A549 (cell line): ENCODE results near the gene PDE8B. TPM values are rescaled to one million over a fixed set of nuclear protein-coding genes. Genes with fewer than 3 reads are reported as not detected.

Source experiments
- ATAC-seq, 2 experiments: fragments of 200-7000 bp in 1 of 2; fragments of >200 bp in 1 of 2; cut with Nextera tagmentation in 1 of 2; cut with Tn5 transposase in 1 of 2; 3 replicates each; pipeline versions ENCODE4 v1.8.0 to v1.9.1; 2018 to 2020; ENCODE audit warnings: mild to moderate bottlenecking in 1 of 2, moderate library complexity in 1 of 2
- CTCF ChIA-PET: fragments of 300-600 bp; sonication (Branson Sonifier 250); formaldehyde crosslinking; extraction: SDS; loops from one replicate; lab custom pipeline; 2021; ENCODE audit warnings: antibody characterized with exemption, inconsistent platforms; lab: Yijun Ruan, JAX
- POLR2A ChIA-PET: fragments of 350-600 bp; formaldehyde crosslinking; extraction: SDS; loops from one replicate; lab custom pipeline; 2021; ENCODE audit warnings: antibody characterized with exemption, inconsistent platforms; lab: Yijun Ruan, JAX
- DNase-seq, 2 experiments: peaks; one replicate each; pipeline versions ENCODE4 v3.0.0 to v3.0.0-alpha.2; 2011 to 2016; ENCODE audit warnings: low read depth in 1 of 2, low spot score in 1 of 2
- FAIRE-seq: peaks from 2 replicates; lab custom pipeline; 2011; peaks lifted over from hg19 to GRCh38; lab: Jason Lieb, UNC
- H3K27ac ChIP-seq, 2 experiments: fragments of >200 bp; sonication (Bioruptor Twin); formaldehyde crosslinking; 3 replicates each; pipeline ENCODE4 v1.5.1; 2016 to 2017
- H3K4me1 ChIP-seq: fragments of >200 bp; sonication (Bioruptor Twin); formaldehyde crosslinking; 3 replicates; pipeline ENCODE4 v1.6.1; 2016
- H3K4me2 ChIP-seq: fragments of >200 bp; sonication (Bioruptor Twin); formaldehyde crosslinking; 3 replicates; pipeline ENCODE4 v1.6.1; 2016
- H3K4me3 ChIP-seq: fragments of >200 bp; sonication (Bioruptor Twin); formaldehyde crosslinking; 3 replicates; pipeline ENCODE4 v1.5.1; 2016
- H3K9me3 ChIP-seq: fragments of >200 bp; sonication (Bioruptor Twin); formaldehyde crosslinking; 3 replicates; pipeline ENCODE4 v1.6.1; 2016
- CBX2 ChIP-seq: fragments of 200-600 bp; sonication (generic); IDR thresholded peaks from 2 replicates; pipeline ENCODE4 v1.6.1; 2016; ENCODE audit warnings: low read depth, mild to moderate bottlenecking, borderline replicate concordance
- CBX8 ChIP-seq: fragments of 200-600 bp; sonication (generic); IDR thresholded peaks from 2 replicates; pipeline ENCODE4 v1.6.1; 2016
- CEBPB ChIP-seq, 2 experiments: fragments of >200 bp in 1 of 2; sonication (Bioruptor Twin) in 1 of 2; formaldehyde crosslinking in 1 of 2; IDR thresholded peaks; 2 replicates each; pipeline ENCODE4 v1.6.1; 2012 to 2016
- CHD2 ChIP-seq: fragments of 150-350 bp; IDR thresholded peaks from 2 replicates; pipeline ENCODE4 v1.6.1; 2014; ENCODE audit warnings: low read length; ENCODE audit not compliant: partially characterized antibody
- E2F6 ChIP-seq: IDR thresholded peaks from 2 replicates; pipeline ENCODE4 v1.6.1; 2012; ENCODE audit warnings: low read depth, borderline replicate concordance
- EHF ChIP-seq: fragments of 250-450 bp; sonication (Bioruptor Pico); IDR thresholded peaks from 2 replicates; pipeline ENCODE4 v1.5.0; 2020; ENCODE audit warnings: mild to moderate bottlenecking
- EHMT2 ChIP-seq: fragments of 200-600 bp; sonication (generic); IDR thresholded peaks from 2 replicates; pipeline ENCODE4 v1.6.1; 2016; ENCODE audit warnings: antibody characterized with exemption, low read depth, mild to moderate bottlenecking, moderate library complexity
- FOSL2 ChIP-seq, 2 experiments: fragments of 450-650 bp in 1 of 2; fragments of >200 bp in 1 of 2; sonication (Bioruptor Twin) in 1 of 2; formaldehyde crosslinking; IDR thresholded peaks; 2 replicates each; pipeline versions ENCODE4 v1.5.0 to v1.6.1; 2016 to 2020; ENCODE audit warnings: mild to moderate bottlenecking in 1 of 2, moderate library complexity in 1 of 2
- FOXS1 ChIP-seq: fragments of 250-450 bp; sonication (Bioruptor Pico); IDR thresholded peaks from 2 replicates; pipeline ENCODE4 v1.5.0; 2020; ENCODE audit warnings: mild to moderate bottlenecking, moderate library complexity
- HOXA7 ChIP-seq: fragments of 250-450 bp; sonication (Bioruptor Pico); IDR thresholded peaks from 2 replicates; pipeline ENCODE4 v1.5.0; 2020; ENCODE audit warnings: mild to moderate bottlenecking, moderate library complexity
- KDM1A ChIP-seq: fragments of 200-600 bp; sonication (generic); IDR thresholded peaks from 2 replicates; pipeline ENCODE4 v1.6.1; 2016; ENCODE audit warnings: low read depth, mild to moderate bottlenecking
- MYC ChIP-seq: IDR thresholded peaks from 2 replicates; pipeline ENCODE4 v1.6.1; 2012; ENCODE audit warnings: mild to moderate bottlenecking, inconsistent platforms, low read length, improper control_type of control experiment, borderline replicate concordance
- PBX3 ChIP-seq: IDR thresholded peaks from 2 replicates; pipeline ENCODE4 v1.6.1; 2012
- POLR2A ChIP-seq: IDR thresholded peaks from 2 replicates; pipeline ENCODE4 v1.6.1; 2012; ENCODE audit warnings: mild to moderate bottlenecking, low read length
- RAD21 ChIP-seq, 2 experiments: fragments of >200 bp in 1 of 2; sonication (Bioruptor Twin) in 1 of 2; formaldehyde crosslinking in 1 of 2; IDR thresholded peaks in 1 of 2; conservative IDR thresholded peaks in 1 of 2; 2 replicates in 1 of 2; 3 replicates in 1 of 2; pipeline ENCODE4 v1.6.1; 2012 to 2018; ENCODE audit warnings: inconsistent platforms in 1 of 2
- REST ChIP-seq: fragments of 200-600 bp; sonication (generic); IDR thresholded peaks from 2 replicates; pipeline ENCODE4 v1.6.1; 2016; ENCODE audit warnings: antibody characterized with exemption, mild to moderate bottlenecking, moderate library complexity
- RNF2 ChIP-seq: fragments of 200-600 bp; sonication (generic); IDR thresholded peaks from 2 replicates; pipeline ENCODE4 v1.6.1; 2016; ENCODE audit warnings: low read depth, mild to moderate bottlenecking, antibody characterized with exemption, moderate library complexity, borderline replicate concordance
- TP53 ChIP-seq: fragments of 250-450 bp; sonication (Bioruptor Pico); IDR thresholded peaks from 2 replicates; pipeline ENCODE4 v1.5.0; 2021; ENCODE audit warnings: mild to moderate bottlenecking, moderate library complexity
- USF2 ChIP-seq: fragments of 450-650 bp; IDR thresholded peaks from 2 replicates; pipeline ENCODE4 v1.6.1; 2014; ENCODE audit warnings: antibody characterized with exemption
- ZC3H11A ChIP-seq: fragments of 450-650 bp; IDR thresholded peaks from 2 replicates; pipeline ENCODE4 v1.6.1; 2014; ENCODE audit warnings: antibody characterized with exemption, mild to moderate bottlenecking
- WGBS: methylation state at CpG from one replicate; pipeline ENCODE4 v1.1.6; 2017; ENCODE audit errors: missing lambda C conversion rate; 5-methylcytosine and 5-hydroxymethylcytosine counted together
- polyA plus RNA-seq, 4 experiments: library from polyadenylated mRNA; depleted of rRNA in 3 of 4; stranded (reverse); fragments of >200 nt; fragmentation: RNase III in 1 of 4; extraction: RNeasy Plus Mini Kit Qiagen cat#74134 plus additional on column Dnase treatment in 1 of 4; gene quantifications; 2 replicates in 3 of 4; 3 replicates in 1 of 4; pipeline ENCODE4 v1.2.3, GENCODE V29; 2011 to 2017

Gene PDE8B
- polyA plus RNA-seq, 2 of the 4 experiments (the other 2 are of a cell fraction) = 2.0 to 4.0 TPM

- Histone ChIP-seq H3K4me2 (peak overlapping the region; percentile 34; the same call in 2 of the 3 replicates), H3K4me3 (no peak overlapping the region), H3K4me1 (peaks cover 12% of the 10 kb centered on the region; the same call in 2 of the 3 replicates), H3K9me3 (no peaks in the 10 kb centered on the region), H3K27ac (peak overlapping the region in 1 of 2 experiments; percentile 45; a peak in 2 of 6 replicates)
- ATAC-seq = peak in 1 of 2 experiments; percentile 22; a peak in 2 of 6 replicates
- no peak for TF ChIP-seq CBX2
- TF ChIP-seq MYC = no peak
- TF ChIP-seq CBX8 = no peak
- TF ChIP-seq FOSL2 (IDR thresholded peaks at IDR 0.05) = no peak
- TF ChIP-seq FOSL2 (CRISPR knock-in tag; IDR thresholded peaks at IDR 0.05) = no peak
- TF ChIP-seq EHF (CRISPR knock-in tag) = no peak
- TF ChIP-seq TP53 (CRISPR knock-in tag) = no peak
- TF ChIP-seq REST = no peak
- TF ChIP-seq CEBPB (IDR thresholded peaks at IDR 0.05) = no peak
- TF ChIP-seq KDM1A = no peak
- TF ChIP-seq RNF2 = no peak
- no peak for TF ChIP-seq E2F6
- TF ChIP-seq FOXS1 = no peak
- no peak for TF ChIP-seq ZC3H11A
- TF ChIP-seq HOXA7 (CRISPR knock-in tag) = no peak
- no peak for TF ChIP-seq CHD2
- no peak for TF ChIP-seq POLR2A
- no peak for TF ChIP-seq PBX3
- ChIA-PET POLR2A (interaction anchor here (1.1 kb wide), 1 partner anchor 20 kb away, joined by 3 read pairs; no protein-coding TSS in a partner anchor), CTCF (interaction anchor here (1.6 to 2.2 kb wide), 2 partner anchors 9 to 13 kb away, joined by 5 to 9 read pairs; no protein-coding TSS in a partner anchor)
- no peak for FAIRE-seq
- no peak for DNase-seq
- WGBS = 52% methylated on average over 3 of the region's 3 CpGs
These were observed 71.5 kb downstream of the PDE8B start for GRCh38 chr5:77281969-77282336.

- 61% methylated on average over 11 of the region's 11 CpGs for WGBS
- FAIRE-seq (no peak), DNase-seq (peak in 1 of 2 experiments; percentile 23), ATAC-seq (peak; percentile 85 to 89)
- no peak for TF ChIP-seq MYC
- no peak for TF ChIP-seq EHMT2
- no peak for TF ChIP-seq USF2
- TF ChIP-seq RAD21 (conservative IDR thresholded peaks at IDR 0.05 in 1 of 2, IDR thresholded peaks at IDR 0.05 in 1 of 2) = 0 out of 5 replicates have a peak, but pooled peaks of 1 of the 2 experiments have one; percentile 0
- POLR2A ChIA-PET = interaction anchor here (1.1 kb wide), 1 partner anchor 19 kb away, joined by 3 read pairs; no protein-coding TSS in a partner anchor
- Histone ChIP-seq H3K4me1 (peaks cover 12% of the 10 kb centered on the region; the same call in 2 of the 3 replicates), H3K9me3 (no peaks in the 10 kb centered on the region), H3K27ac (peak overlapping the region in 1 of 2 experiments; percentile 45; a peak in 2 of 6 replicates), H3K4me3 (no peak overlapping the region), H3K4me2 (peak overlapping the region; percentile 34; the same call in 2 of the 3 replicates)
- CTCF ChIA-PET = interaction anchor here (1.6 to 2.2 kb wide), 2 partner anchors 8 to 14 kb away, joined by 5 to 9 read pairs; no protein-coding TSS in a partner anchor
These were observed 72.0 kb downstream of the PDE8B start for GRCh38 chr5:77282337-77283027.
